ENCODE results near the gene PTPRN.
"Not testable (repeated sequence)": the region's sequence is repeated elsewhere in the genome, so short reads cannot be mapped to it uniquely, and the experiment has no call there.

Gene PTPRN

DNA sequence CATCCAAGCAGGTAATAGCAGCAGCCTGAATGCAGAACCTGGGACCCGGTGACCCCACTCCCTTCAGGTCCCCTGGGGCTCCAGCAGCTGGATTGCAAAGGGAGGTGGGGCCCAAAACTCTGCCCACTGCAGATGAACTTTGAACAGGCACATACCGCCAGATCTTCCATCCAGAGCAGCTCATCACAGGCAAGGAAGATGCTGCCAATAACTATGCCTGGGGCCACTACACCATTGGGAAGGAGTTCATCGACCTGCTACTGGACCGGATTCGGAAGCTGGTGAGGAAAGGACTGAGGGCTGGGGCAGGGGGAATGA lies 39.2 kb downstream of the PTPRN start:
- no peak for TF ChIP-seq CTCF (IDR thresholded peaks at IDR 0.05; ENCODE audit: low read length, missing control alignments)
- no peak for DNase-seq (ENCODE audit: low read depth)
- no peak overlapping the region for H3K4me3 ChIP-seq (replicated peaks; ENCODE audit: low read depth, low read length)

DNA sequence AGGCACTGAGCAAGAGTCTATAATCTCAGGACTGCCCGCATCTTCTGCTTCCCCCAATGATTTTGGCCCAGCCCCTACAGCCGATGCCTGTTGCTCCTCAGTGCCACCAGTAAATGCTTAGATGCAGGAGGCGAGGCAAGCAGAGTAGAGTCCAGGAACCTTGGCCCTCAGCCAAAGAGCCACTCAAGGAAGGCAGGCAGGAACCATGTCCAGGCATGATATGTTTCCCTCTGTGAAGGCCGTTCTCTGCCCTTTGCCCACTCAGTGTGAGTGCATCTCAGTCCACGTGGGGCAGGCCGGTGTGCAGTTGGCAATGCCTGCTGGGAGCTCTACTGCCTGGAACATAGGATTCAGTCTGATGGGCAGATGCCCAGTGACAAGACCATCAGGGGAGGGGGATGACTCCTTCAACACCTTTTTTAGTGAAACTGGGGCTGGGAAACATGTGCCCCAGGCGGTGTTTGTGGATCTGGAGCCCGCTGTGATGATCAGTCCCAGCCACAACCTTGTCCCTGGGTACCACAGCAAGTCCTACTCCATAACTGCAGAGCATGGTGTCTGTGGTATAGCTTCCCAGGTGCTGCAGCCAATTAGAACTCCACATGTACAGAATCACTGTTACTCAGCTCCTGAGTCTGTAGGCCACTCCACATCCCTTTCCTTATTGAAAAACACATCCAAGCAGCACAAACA lies 39.7 kb downstream of the PTPRN start:
- no peak overlapping the region for H3K4me3 ChIP-seq (replicated peaks; ENCODE audit: low read depth, low read length)
- no peak for DNase-seq (ENCODE audit: low read depth)
- TF ChIP-seq CTCF (IDR thresholded peaks at IDR 0.05; ENCODE audit: low read length, missing control alignments): no peak

DNA sequence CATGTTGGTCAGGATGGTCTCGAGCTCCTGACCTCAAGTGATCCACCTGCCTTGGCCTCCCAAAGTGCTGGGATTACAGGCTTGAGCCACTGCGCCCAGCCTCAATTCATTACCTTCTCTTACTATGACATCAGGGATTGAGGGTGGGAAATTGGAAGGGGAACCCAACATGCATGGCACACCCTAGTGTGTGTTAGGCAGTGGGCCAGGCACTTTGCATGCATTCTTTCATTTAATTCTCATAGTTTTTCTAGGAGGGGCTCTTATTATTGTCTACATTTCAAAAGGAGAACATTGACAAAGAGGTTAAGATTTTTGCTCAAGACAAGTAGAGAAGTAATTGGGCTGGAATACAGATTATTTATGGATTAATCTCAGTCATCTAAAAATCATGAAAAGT lies 40.9 kb downstream of the PTPRN start:
- no peak overlapping the region for H3K4me3 ChIP-seq (replicated peaks; ENCODE audit: low read depth, low read length)
- no peak for TF ChIP-seq CTCF (IDR thresholded peaks at IDR 0.05; ENCODE audit: low read length, missing control alignments)

DNA sequence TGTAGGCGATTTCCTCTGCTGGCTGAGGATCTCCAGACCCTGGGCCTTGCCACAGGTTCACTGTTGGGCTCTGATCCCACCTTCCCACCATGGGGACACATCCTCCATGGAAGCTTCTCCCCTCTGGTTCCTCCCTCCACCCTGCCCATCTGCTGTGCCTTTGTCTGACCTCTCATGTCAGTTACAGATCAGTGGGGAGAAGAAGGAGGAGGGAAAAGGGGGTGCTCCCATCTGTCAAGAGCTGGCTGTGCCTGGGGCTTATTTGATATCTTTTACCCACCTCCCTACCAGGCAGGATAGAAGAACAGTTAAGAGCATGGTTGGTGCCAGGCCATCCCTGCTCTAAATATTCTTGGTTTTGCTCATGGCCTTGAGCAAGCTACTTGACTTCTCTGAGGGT lies 42.3 kb downstream of the PTPRN start:
- no peak for TF ChIP-seq CTCF (IDR thresholded peaks at IDR 0.05; ENCODE audit: low read length, missing control alignments)
- DNase-seq (ENCODE audit: low read depth): no peak
- H3K4me3 ChIP-seq (replicated peaks; ENCODE audit: low read depth, low read length): no peak overlapping the region

More for the DNA sequence above, 40.9 kb downstream of the PTPRN start:
- DNase-seq (ENCODE audit: low read depth): no peak

DNA sequence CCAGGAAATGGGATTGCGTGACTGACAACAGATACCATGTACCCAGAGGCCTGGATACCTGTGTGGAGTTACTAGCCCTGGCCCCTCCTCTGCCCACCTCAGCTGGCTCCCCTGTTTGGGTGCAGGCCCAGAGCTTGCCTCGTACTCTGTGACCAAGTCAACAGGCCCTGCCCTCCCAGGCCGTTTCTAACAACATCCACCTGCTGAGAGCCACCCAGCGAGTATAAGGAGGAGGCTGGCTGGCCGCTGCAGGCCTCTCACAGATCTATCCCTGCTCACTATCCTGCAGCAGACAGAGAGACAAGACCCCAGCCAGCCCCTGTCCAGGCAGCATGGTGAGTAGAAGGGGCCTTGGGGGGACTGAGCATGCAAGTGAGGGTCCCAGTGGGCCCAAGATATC lies 43.0 kb downstream of the PTPRN start:
- no peak for TF ChIP-seq CTCF (IDR thresholded peaks at IDR 0.05; ENCODE audit: low read length, missing control alignments)
- no peak overlapping the region for H3K4me3 ChIP-seq (replicated peaks; ENCODE audit: low read depth, low read length)
- no peak for DNase-seq (ENCODE audit: low read depth)

GRCh38 chr2:219261024-219261855 lies 48.0 kb downstream of the PTPRN start:
- H3K4me3 ChIP-seq (replicated peaks; ENCODE audit: low read depth, low read length): no peak overlapping the region
- no peak for TF ChIP-seq CTCF (IDR thresholded peaks at IDR 0.05; ENCODE audit: low read length, missing control alignments)
- no peak for DNase-seq (ENCODE audit: low read depth)

GRCh38 chr2:219258942-219259341 lies 50.3 kb downstream of the PTPRN start:
- H3K4me3 ChIP-seq (replicated peaks; ENCODE audit: low read depth, low read length); DNase-seq (ENCODE audit: low read depth): not testable (repeated sequence)
